NCI-H226 (cell line): ENCODE measurements around the gene MRNIP.

Experiments used
- DNase-seq: peaks from one replicate; pipeline ENCODE4 v3.0.0-alpha.2; 2015

The MRNIP gene

GRCh38 chr5:179788193-179788854 is 70.3 kb downstream of the MRNIP start:
- DNase-seq, result no peak
